NOMO-1 treated with dmso at 0.1 percent for 144 hours (cell line): ENCODE data around the gene HOXA3.
A peak's percentile ranks its signal among the peaks of the same experiment; 100 is the strongest.

Experiments used
- DNase-seq: peaks from one replicate; lab custom pipeline; 2025; ENCODE audit not compliant: unreplicated experiment; lab: John Stamatoyannopoulos, UW

HOXA3 gene

GRCh38 chr7:27095050-27095896, 57.1 kb downstream of the HOXA3 start:
- no peak for DNase-seq

- no peak for DNase-seq
Observed at GRCh38 chr7:27094304-27095049, 57.9 kb downstream of the HOXA3 start.

GRCh38 chr7:27093184-27093895, 59.0 kb downstream of the HOXA3 start:
- DNase-seq, result no peak

GRCh38 chr7:27092819-27093110, 59.6 kb downstream of the HOXA3 start:
- DNase-seq, result no peak

GRCh38 chr7:27091941-27092818, 60.2 kb downstream of the HOXA3 start:
- DNase-seq, result no peak

GRCh38 chr7:27091105-27091504, 61.3 kb downstream of the HOXA3 start:
- no peak for DNase-seq

- no peak for DNase-seq
Observed at GRCh38 chr7:27088002-27088922, 64.1 kb downstream of the HOXA3 start.

- no peak for DNase-seq
Observed at GRCh38 chr7:27083646-27084045, 68.7 kb downstream of the HOXA3 start.

- no peak for DNase-seq
Observed at GRCh38 chr7:27082171-27082570, 70.2 kb downstream of the HOXA3 start.

- DNase-seq, result no peak
Observed at GRCh38 chr7:27080844-27081436, 71.4 kb downstream of the HOXA3 start.

- DNase-seq, result peak; percentile 39
Observed at GRCh38 chr7:27079234-27079975, 73.0 kb downstream of the HOXA3 start.

- no peak for DNase-seq
Observed at GRCh38 chr7:27078616-27079233, 73.7 kb downstream of the HOXA3 start.

- DNase-seq, result no peak
Observed at GRCh38 chr7:27073076-27073475, 79.3 kb downstream of the HOXA3 start.

- no peak for DNase-seq
Observed at GRCh38 chr7:27071622-27072390, 80.6 kb downstream of the HOXA3 start.

- DNase-seq, result no peak
Observed at GRCh38 chr7:27068259-27068658, 84.1 kb downstream of the HOXA3 start.

GRCh38 chr7:27066148-27066547, 86.2 kb downstream of the HOXA3 start:
- DNase-seq, result no peak

GRCh38 chr7:27065709-27066108, 86.7 kb downstream of the HOXA3 start:
- no peak for DNase-seq

GRCh38 chr7:27064661-27065060, 87.7 kb downstream of the HOXA3 start:
- DNase-seq, result no peak
